OCI-LY7 (cell line): Measurements from ENCODE around the gene NSUN4. TPM values are rescaled to one million over a fixed set of nuclear protein-coding genes. Genes with fewer than 3 reads are reported as not detected.

Source experiments
- BruUV-seq: library from RNA; stranded (reverse); fragments of 400-500 nt; replicated peaks from 2 replicates; lab custom pipeline; 2021; lab: Mats Ljungman, UMichigan
- CTCF ChIA-PET: fragments of 300-600 bp; sonication (Branson Sonifier 250); formaldehyde crosslinking; loops from one replicate; lab custom pipeline; 2022; ENCODE audit warnings: antibody characterized with exemption; ENCODE audit not compliant: unreplicated experiment; lab: Charles Lee
- POLR2A ChIA-PET: fragments of 300-600 bp; sonication (Branson Sonifier 250); formaldehyde crosslinking; loops from one replicate; lab custom pipeline; 2022; ENCODE audit warnings: antibody characterized with exemption; lab: Charles Lee
- DNase-seq: peaks from one replicate; pipeline ENCODE4 v3.0.0-alpha.2; 2015; ENCODE audit warnings: low spot score
- H2AFZ ChIP-seq: fragments of 200-600 bp; sonication (generic), shearing (Covaris generic); 2 replicates; pipeline ENCODE4 v1.6.1; 2014; ENCODE audit warnings: mild to moderate bottlenecking, antibody characterized with exemption, low read length, moderate library complexity
- H3K27ac ChIP-seq: fragments of 200-600 bp; sonication (generic); 2 replicates; pipeline ENCODE4 v1.5.1; 2014; ENCODE audit warnings: mixed run types, low read depth, mild to moderate bottlenecking, moderate library complexity, low read length, inconsistent platforms; ENCODE audit not compliant: poor library complexity, severe bottlenecking
- H3K36me3 ChIP-seq: fragments of 200-600 bp; sonication (generic); 2 replicates; pipeline ENCODE4 v1.6.1; 2014; ENCODE audit warnings: mild to moderate bottlenecking, antibody characterized with exemption, low read length, moderate library complexity, mixed read lengths; ENCODE audit not compliant: insufficient read depth
- H3K4me1 ChIP-seq: fragments of 200-600 bp; sonication (generic); 2 replicates; pipeline ENCODE4 v1.5.1; 2014; ENCODE audit warnings: mild to moderate bottlenecking, low read length; ENCODE audit not compliant: insufficient read depth, poor library complexity, severe bottlenecking
- H3K4me2 ChIP-seq: fragments of 200-600 bp; sonication (generic); 2 replicates; pipeline ENCODE4 v1.6.1; 2014; ENCODE audit warnings: mild to moderate bottlenecking, low read length
- H3K4me3 ChIP-seq: fragments of 200-600 bp; sonication (generic); 2 replicates; pipeline ENCODE4 v1.5.1; 2014; ENCODE audit warnings: mild to moderate bottlenecking, low read depth, low read length; ENCODE audit not compliant: poor library complexity, severe bottlenecking
- H3K79me2 ChIP-seq: fragments of 200-600 bp; sonication (generic); 2 replicates; pipeline ENCODE4 v1.6.1; 2016; ENCODE audit warnings: low read depth, mild to moderate bottlenecking, low read length, moderate library complexity, mixed read lengths; ENCODE audit not compliant: insufficient read depth
- H3K9me2 ChIP-seq: fragments of 200-600 bp; sonication (generic); 2 replicates; pipeline ENCODE4 v1.6.1; 2016; ENCODE audit warnings: mild to moderate bottlenecking, low read length, mixed read lengths; ENCODE audit not compliant: insufficient read depth
- H3K9me3 ChIP-seq: fragments of 200-600 bp; sonication (generic); 2 replicates; pipeline ENCODE4 v1.6.1; 2014; ENCODE audit warnings: mild to moderate bottlenecking, mixed run types, low read length, mixed read lengths
- H4K20me1 ChIP-seq: fragments of 200-600 bp; sonication (generic); 2 replicates; pipeline ENCODE4 v1.6.1; 2014; ENCODE audit warnings: mild to moderate bottlenecking, antibody characterized with exemption, low read length, moderate library complexity, mixed read lengths; ENCODE audit not compliant: insufficient read depth
- CTCF ChIP-seq: fragments of 200-600 bp; sonication (generic); conservative IDR thresholded peaks from 2 replicates; pipeline ENCODE4 v1.5.1; 2014; ENCODE audit warnings: mild to moderate bottlenecking, antibody characterized with exemption, low read length, moderate library complexity, mixed read lengths
- EZH2phosphoT487 ChIP-seq: fragments of 200-600 bp; sonication (generic); IDR thresholded peaks from 2 replicates; pipeline ENCODE4 v1.6.1; 2018; ENCODE audit warnings: low read depth, borderline replicate concordance, mild to moderate bottlenecking, mixed run types, antibody characterized with exemption, low read length, moderate library complexity, mixed read lengths
- intact Hi-C: fragments of 100-400 bp; cut with micrococcal nuclease; formaldehyde crosslinking; loops from one replicate; pipeline ENCODE4 v1.10.0; 2022; ENCODE audit not compliant: unreplicated experiment
- total RNA-seq, 2 experiments: library from RNA; depleted of rRNA in 1 of 2; stranded (reverse); fragments of >200 nt in 1 of 2; shearing (Covaris generic) in 1 of 2; gene quantifications; 2 replicates each; pipeline ENCODE4 v1.2.3, GENCODE V29; 2014 to 2022

The NSUN4 gene
- total RNA-seq, 2 experiments from 2014 or later, result 26.6 to 33.5 TPM

GRCh38 chr1:46369542-46370213 is 29.1 kb downstream of the NSUN4 start:
- intact Hi-C loops, result no loop called here
- TSS peak; percentile 21 for BruUV-seq
- DNase-seq, result no peak
- POLR2A ChIA-PET, result interaction anchor here (1.1 kb wide), 1 partner anchor 11 kb away, joined by 5 read pairs; no protein-coding TSS in a partner anchor
- H3K4me2 ChIP-seq, result no peak overlapping the region
- H2AFZ ChIP-seq, result no peak overlapping the region
- peaks cover 45% of the 10 kb centered on the region for H3K36me3 ChIP-seq
- H4K20me1 ChIP-seq, result no peaks in the 10 kb centered on the region
- no peaks in the 10 kb centered on the region for H3K9me3 ChIP-seq
- H3K9me2 ChIP-seq, result no peaks in the 10 kb centered on the region
- H3K27ac ChIP-seq, result no peak overlapping the region
- peaks cover 19% of the 10 kb centered on the region for H3K4me1 ChIP-seq
- CTCF ChIA-PET, result no interaction called here
- TF ChIP-seq CTCF (no peak), EZH2phosphoT487 (no peak)
- H3K79me2 ChIP-seq, result no peaks in the 10 kb centered on the region
- H3K4me3 ChIP-seq, result no peak overlapping the region

- H3K4me3 ChIP-seq, result no peak overlapping the region
- CTCF ChIA-PET, result no interaction called here
- no peak overlapping the region for H3K27ac ChIP-seq
These were observed 29.6 kb downstream of the NSUN4 start for GRCh38 chr1:46370214-46370633.

More at GRCh38 chr1:46370214-46370633, 29.6 kb downstream of the NSUN4 start:
- DNase-seq, result peak; percentile 27
- POLR2A ChIA-PET, result interaction anchor here (0.8 kb wide), 1 partner anchor 123 kb away, joined by 4 read pairs; the partner anchor contains the start of gene RAD54L
- Histone ChIP-seq H2AFZ (no peak overlapping the region), H3K4me1 (peaks cover 19% of the 10 kb centered on the region), H3K9me3 (no peaks in the 10 kb centered on the region), H3K79me2 (no peaks in the 10 kb centered on the region), H3K9me2 (no peaks in the 10 kb centered on the region), H3K4me2 (no peak overlapping the region), H4K20me1 (no peaks in the 10 kb centered on the region), H3K36me3 (peaks cover 40% of the 10 kb centered on the region)
- intact Hi-C loops, result no loop called here
- BruUV-seq, result no TSS peak
- TF ChIP-seq CTCF, result no peak
- no peak for TF ChIP-seq EZH2phosphoT487
